ENCODE results near the gene ADAM12. TPM values are rescaled to one million over a fixed set of nuclear protein-coding genes. Genes with fewer than 3 reads are reported as not detected.

Gene ADAM12
- total and polyA plus RNA-seq, 9 of the 15 experiments (the other 6 are each of a cell fraction or from before 2014, with no cell fraction given), result not detected

DNA sequence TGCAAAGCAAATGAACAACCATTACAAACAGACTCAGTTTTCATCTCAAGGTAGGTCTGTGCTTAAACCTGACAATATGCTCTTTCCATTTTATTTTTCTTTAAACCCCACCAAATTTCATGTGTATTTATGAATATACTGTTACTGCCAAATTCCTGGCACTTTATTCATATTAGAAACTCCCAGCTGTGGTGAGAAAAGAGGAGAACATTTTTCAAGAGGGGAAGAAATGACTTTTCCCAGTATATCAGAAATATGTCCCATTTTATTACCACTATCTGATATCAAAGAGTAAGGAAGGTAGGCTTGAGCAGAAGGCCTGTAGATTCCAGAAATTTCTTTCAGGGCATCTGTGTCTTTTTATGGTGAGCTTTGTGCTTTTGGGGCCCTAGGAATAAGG, 189.6 kb downstream of the ADAM12 start:
- Histone ChIP-seq H2AFZ (ENCODE audit: low read depth, low read length) (peak overlapping the region; percentile 56), H3K79me2 (ENCODE audit: control insufficient read depth, insufficient read depth, low read length) (peaks cover 35% of the 10 kb centered on the region; the same call in 2 of the 3 replicates), H4K20me1 (replicated peaks; ENCODE audit: control insufficient read depth, insufficient read depth, low read length) (no peaks in the 10 kb centered on the region), H3K4me1 (replicated peaks in 1 of 2; ENCODE audit: control insufficient read depth in 2 of 2, insufficient read depth in 2 of 2, low read length in 2 of 2) (peaks cover 0 to 21% of the 10 kb centered on the region in 2 experiments; a peak in 3 of 5 replicates), H3K9me1 (ENCODE audit: control insufficient read depth, insufficient read depth, low read length) (no peaks in the 10 kb centered on the region), H3K27me3 (ENCODE audit: control insufficient read depth in 2 of 2, insufficient read depth in 2 of 2, low read length in 2 of 2) (no peaks in the 10 kb centered on the region), H3K36me3 (ENCODE audit: control insufficient read depth, insufficient read depth, low read length) (no peaks in the 10 kb centered on the region), H3K27ac (ENCODE audit: extremely low read depth, low read depth, low read length) (peak overlapping the region; percentile 87), H3K9me3 (replicated peaks; ENCODE audit: control insufficient read depth, insufficient read depth, low read depth, low read length) (no peaks in the 10 kb centered on the region; the same call in 1 of the 2 replicates), H3K4me3 (peak overlapping the region; percentile 19), H3K9ac (ENCODE audit: insufficient read depth in 1 of 2, low read depth in 2 of 2, low read length in 2 of 2) (peak overlapping the region in 1 of 2 experiments; percentile 55; a peak in 2 of 4 replicates), H3K4me2 (ENCODE audit: insufficient read depth, low read length) (peak overlapping the region; percentile 71)
- ChIA-PET CTCF (ENCODE audit: low intra/inter-chr PET ratio) (no interaction called here), POLR2A (no interaction called here)
- intact Hi-C loops (cut with micrococcal nuclease), result no loop called here
- DNase-seq (ENCODE audit: extremely low read depth in 1 of 4, low spot score in 3 of 4) (no peak), FAIRE-seq (no peak), ATAC-seq (no peak)
- TF ChIP-seq TAF7 (tag; IDR thresholded peaks at IDR 0.05) (no peak), KLF13 (tag; IDR thresholded peaks at IDR 0.05; ENCODE audit: borderline replicate concordance, low read depth) (no peak)
- TF ChIP-seq, protein P1, sequence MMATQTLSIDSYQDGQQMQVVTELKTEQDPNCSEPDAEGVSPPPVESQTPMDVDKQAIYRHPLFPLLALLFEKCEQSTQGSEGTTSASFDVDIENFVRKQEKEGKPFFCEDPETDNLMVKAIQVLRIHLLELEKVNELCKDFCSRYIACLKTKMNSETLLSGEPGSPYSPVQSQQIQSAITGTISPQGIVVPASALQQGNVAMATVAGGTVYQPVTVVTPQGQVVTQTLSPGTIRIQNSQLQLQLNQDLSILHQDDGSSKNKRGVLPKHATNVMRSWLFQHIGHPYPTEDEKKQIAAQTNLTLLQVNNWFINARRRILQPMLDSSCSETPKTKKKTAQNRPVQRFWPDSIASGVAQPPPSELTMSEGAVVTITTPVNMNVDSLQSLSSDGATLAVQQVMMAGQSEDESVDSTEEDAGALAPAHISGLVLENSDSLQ (IDR thresholded peaks at IDR 0.05), result no peak
- BruUV-seq (replicated peaks), result no TSS peak
- in situ Hi-C loops (cut with MboI), result no loop called here

DNA sequence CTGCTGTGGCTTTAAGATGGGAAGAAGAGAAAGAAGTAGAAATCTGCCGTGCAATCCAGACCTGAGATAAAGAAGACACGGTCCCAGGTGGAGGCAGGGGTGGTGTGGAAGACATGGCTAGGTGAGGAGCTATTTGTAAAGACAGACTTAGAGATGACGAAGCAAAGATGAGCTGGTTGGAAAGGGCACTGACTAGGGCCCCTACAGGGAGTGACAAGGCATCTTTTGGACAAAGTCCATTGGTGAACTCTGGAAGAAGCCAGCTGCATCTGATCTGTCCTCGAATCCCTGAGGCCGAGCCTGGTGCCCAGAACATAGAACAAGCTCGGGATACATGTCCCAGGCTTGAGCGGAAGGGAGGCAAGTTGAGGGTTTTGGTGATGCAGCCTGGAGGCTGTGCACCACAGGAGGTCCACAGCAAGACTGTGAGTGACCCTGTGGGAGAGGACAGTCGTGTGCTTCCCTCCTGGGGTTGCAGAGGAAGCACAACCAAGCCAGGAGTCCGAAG, 191.2 kb downstream of the ADAM12 start:
- intact Hi-C loops (cut with micrococcal nuclease) (no loop called here), in situ Hi-C loops (cut with MboI) (no loop called here)
- DNase-seq (ENCODE audit: extremely low read depth in 1 of 4, low spot score in 3 of 4) (peak in 3 of 4 experiments; percentile 6 to 19 (median 17)), FAIRE-seq (peak; percentile 42), ATAC-seq (peak; percentile 54)
- Histone ChIP-seq H3K36me3 (ENCODE audit: control insufficient read depth, insufficient read depth, low read length) (no peaks in the 10 kb centered on the region), H2AFZ (ENCODE audit: low read depth, low read length) (peak overlapping the region; percentile 56; the same call in 1 of the 2 replicates), H3K79me2 (ENCODE audit: control insufficient read depth, insufficient read depth, low read length) (peaks cover 35% of the 10 kb centered on the region; the same call in 2 of the 3 replicates), H3K4me1 (replicated peaks in 1 of 2; ENCODE audit: control insufficient read depth in 2 of 2, insufficient read depth in 2 of 2, low read length in 2 of 2) (peaks cover 0 to 18% of the 10 kb centered on the region in 2 experiments; a peak in 3 of 5 replicates), H3K27me3 (ENCODE audit: control insufficient read depth in 2 of 2, insufficient read depth in 2 of 2, low read length in 2 of 2) (no peaks in the 10 kb centered on the region), H3K9me1 (ENCODE audit: control insufficient read depth, insufficient read depth, low read length) (no peaks in the 10 kb centered on the region), H3K27ac (ENCODE audit: extremely low read depth, low read depth, low read length) (peak overlapping the region; percentile 87; the same call in 2 of the 3 replicates), H3K4me3 (peak overlapping the region; percentile 19; the same call in 1 of the 2 replicates), H3K4me2 (ENCODE audit: insufficient read depth, low read length) (peak overlapping the region; percentile 71), H4K20me1 (replicated peaks; ENCODE audit: control insufficient read depth, insufficient read depth, low read length) (no peaks in the 10 kb centered on the region), H3K9ac (ENCODE audit: insufficient read depth in 1 of 2, low read depth in 2 of 2, low read length in 2 of 2) (peak overlapping the region; percentile 55 to 68; a peak in 2 of 4 replicates), H3K9me3 (replicated peaks; ENCODE audit: control insufficient read depth, insufficient read depth, low read depth, low read length) (no peaks in the 10 kb centered on the region; the same call in 1 of the 2 replicates)
- POLR2A ChIA-PET, result no interaction called here
- CTCF ChIA-PET (ENCODE audit: low intra/inter-chr PET ratio), result no interaction called here
- WGBS (ENCODE audit: insufficient coverage, low coverage, missing lambda C conversion rate), result 6% methylated on average over 8 of the region's 9 CpGs
- BruUV-seq (replicated peaks), result no TSS peak
- TF ChIP-seq MAFF (IDR thresholded peaks at IDR 0.05; ENCODE audit: low read length) (peak; percentile 54; the same call in 1 of the 2 replicates), CBX5 (IDR thresholded peaks at IDR 0.05; ENCODE audit: borderline replicate concordance, low read depth) (no peak), SNRNP70 (optimal IDR thresholded peaks at IDR 0.05; ENCODE audit: low read depth, low read length) (no peak), ZNF316 (IDR thresholded peaks at IDR 0.05) (peak; percentile 80)

All from K562 (cell line).